BLaER1 treated with 17β-estradiol and CSF1 and Interleukin-3, amounts not matched to agents 10 nM and 100 nM (cell line): Measurements from ENCODE around the gene PLAU.
"Not testable (repeated sequence)": the region's sequence is repeated elsewhere in the genome, so short reads cannot be mapped to it uniquely, and the experiment has no call there.

Source experiments
- H3K27ac ChIP-seq, 11 experiments: shearing (Covaris generic); formaldehyde crosslinking; 2 replicates each; pipeline ENCODE4 v1.8.1; 2022
- H3K27me3 ChIP-seq, 11 experiments: shearing (Covaris generic); formaldehyde crosslinking; 2 replicates each; pipeline ENCODE4 v1.8.1; 2022
- H3K36me3 ChIP-seq, 11 experiments: shearing (Covaris generic); formaldehyde crosslinking; 2 replicates each; pipeline ENCODE4 v1.8.1; 2022
- H3K4me1 ChIP-seq, 10 experiments: shearing (Covaris generic); formaldehyde crosslinking; 2 replicates each; pipeline ENCODE4 v1.8.1; 2022
- H3K4me2 ChIP-seq, 11 experiments: shearing (Covaris generic); formaldehyde crosslinking; 2 replicates each; pipeline ENCODE4 v1.8.1; 2022
- H3K4me3 ChIP-seq, 10 experiments: shearing (Covaris generic); formaldehyde crosslinking; 2 replicates each; pipeline ENCODE4 v1.8.1; 2022
- H3K9ac ChIP-seq, 11 experiments: shearing (Covaris generic); formaldehyde crosslinking; 2 replicates each; pipeline ENCODE4 v1.8.1; 2022
- H3K9me3 ChIP-seq, 11 experiments: shearing (Covaris generic); formaldehyde crosslinking; replicated peaks in 1 of 11; 2 replicates each; pipeline ENCODE4 v1.8.1; 2022
- H4K20me1 ChIP-seq, 11 experiments: shearing (Covaris generic); formaldehyde crosslinking; 2 replicates each; pipeline ENCODE4 v1.8.1; 2022
- Cebpa-rat ChIP-seq, 11 experiments: shearing (Covaris generic); IDR thresholded peaks; 2 replicates each; pipeline ENCODE4 v1.8.1; 2022

Gene PLAU

DNA sequence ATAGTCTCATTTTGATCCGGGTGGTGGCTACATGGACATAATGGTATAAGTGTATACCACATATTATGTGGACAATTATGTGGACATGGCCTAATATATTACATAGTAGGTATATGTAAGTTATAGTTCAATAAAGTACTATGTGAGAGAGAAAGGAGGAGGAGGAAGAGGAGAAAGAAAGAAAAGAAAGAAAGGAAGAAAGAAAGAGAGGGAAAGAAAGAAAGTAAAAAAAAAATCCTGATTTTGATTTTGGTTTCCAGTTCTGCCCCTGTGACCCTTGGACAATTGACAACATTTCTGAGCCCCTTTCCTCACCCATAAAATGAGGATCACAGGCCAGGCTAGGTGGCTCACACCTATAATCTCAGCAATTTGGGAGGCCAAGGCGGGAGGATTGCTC, 44.8 kb downstream of the PLAU start:
- peaks cover 0 to 6% (median 0%) of the 10 kb centered on the region in 11 experiments; a peak in 2 of 22 replicates for H4K20me1 ChIP-seq
- peak overlapping the region in 8 of 10 experiments; percentile 18 to 52 (median 37); a peak in 7 of 20 replicates for H3K4me3 ChIP-seq
- H3K4me2 ChIP-seq, result peak overlapping the region; percentile 73 to 96 (median 88)
- peak overlapping the region; percentile 53 to 80 (median 73); a peak in 20 of 22 replicates for H3K9ac ChIP-seq
- H3K4me1 ChIP-seq, result peaks cover 65 to 79% (median 76%) of the 10 kb centered on the region in 10 experiments
- no peaks in the 10 kb centered on the region for H3K36me3 ChIP-seq
- TF ChIP-seq Cebpa-rat (IDR thresholded peaks at IDR 0.05), result no peak
- no peaks in the 10 kb centered on the region; a peak in 2 of 22 replicates for H3K27me3 ChIP-seq
- H3K27ac ChIP-seq, result peak overlapping the region; percentile 57 to 90 (median 83); a peak in 21 of 22 replicates
- no peaks in the 10 kb centered on the region for H3K9me3 ChIP-seq

DNA sequence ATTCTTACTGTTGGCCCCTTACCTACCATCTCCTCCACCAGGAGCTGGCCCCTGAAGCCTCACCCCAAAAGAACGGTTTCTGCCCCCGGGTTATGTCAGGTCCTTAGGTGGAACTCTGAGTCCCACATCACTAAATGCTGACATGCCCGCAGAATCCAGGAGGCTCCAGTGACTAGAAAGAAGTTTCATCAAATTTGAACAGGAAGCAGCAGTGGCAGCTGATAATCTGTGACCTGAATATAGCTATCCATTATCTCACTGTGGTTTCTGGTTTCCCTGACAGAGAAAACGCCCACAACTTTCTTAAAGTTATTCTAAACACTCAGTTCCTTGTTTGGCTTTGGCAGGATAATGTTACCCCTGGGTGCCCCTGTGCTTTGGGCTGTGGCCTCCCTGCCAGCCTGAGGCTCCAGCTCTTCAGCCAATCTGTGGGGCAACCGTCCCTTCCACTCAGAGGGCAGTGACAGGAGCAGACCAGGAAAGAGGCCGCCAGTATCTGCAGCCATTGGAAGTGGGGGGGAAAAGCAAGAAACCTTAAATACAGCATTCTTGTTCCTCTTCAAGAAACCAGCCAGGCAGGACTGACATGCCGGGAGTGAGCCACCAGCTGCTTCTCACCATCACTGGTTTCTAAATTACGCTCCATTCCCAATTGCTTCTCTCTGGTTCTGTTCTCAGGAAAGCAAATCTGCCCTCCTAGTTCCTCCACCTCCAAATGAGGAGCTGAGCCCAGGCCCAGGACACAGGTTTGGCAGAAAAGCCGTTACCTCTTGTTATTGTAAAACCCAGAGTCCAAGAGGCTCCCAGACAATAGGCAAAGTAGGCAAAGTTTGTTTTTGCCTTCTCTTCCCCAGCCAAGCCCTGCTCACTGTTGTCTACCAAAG, 45.8 kb downstream of the PLAU start:
- peak overlapping the region; percentile 73 to 96 (median 88) for H3K4me2 ChIP-seq
- peak overlapping the region; percentile 65 to 90 (median 83); a peak in 21 of 22 replicates for H3K27ac ChIP-seq
- H4K20me1 ChIP-seq, result peaks cover 0 to 6% (median 0%) of the 10 kb centered on the region in 11 experiments; a peak in 2 of 22 replicates
- H3K27me3 ChIP-seq, result no peaks in the 10 kb centered on the region; a peak in 2 of 22 replicates
- no peaks in the 10 kb centered on the region for H3K9me3 ChIP-seq
- TF ChIP-seq Cebpa-rat (IDR thresholded peaks at IDR 0.05), result no peak
- H3K4me3 ChIP-seq, result peak overlapping the region; percentile 23 to 52 (median 37); a peak in 15 of 20 replicates
- H3K9ac ChIP-seq, result peak overlapping the region; percentile 59 to 80 (median 73)
- H3K36me3 ChIP-seq, result no peaks in the 10 kb centered on the region
- H3K4me1 ChIP-seq, result peaks cover 65 to 83% (median 76%) of the 10 kb centered on the region in 10 experiments

DNA sequence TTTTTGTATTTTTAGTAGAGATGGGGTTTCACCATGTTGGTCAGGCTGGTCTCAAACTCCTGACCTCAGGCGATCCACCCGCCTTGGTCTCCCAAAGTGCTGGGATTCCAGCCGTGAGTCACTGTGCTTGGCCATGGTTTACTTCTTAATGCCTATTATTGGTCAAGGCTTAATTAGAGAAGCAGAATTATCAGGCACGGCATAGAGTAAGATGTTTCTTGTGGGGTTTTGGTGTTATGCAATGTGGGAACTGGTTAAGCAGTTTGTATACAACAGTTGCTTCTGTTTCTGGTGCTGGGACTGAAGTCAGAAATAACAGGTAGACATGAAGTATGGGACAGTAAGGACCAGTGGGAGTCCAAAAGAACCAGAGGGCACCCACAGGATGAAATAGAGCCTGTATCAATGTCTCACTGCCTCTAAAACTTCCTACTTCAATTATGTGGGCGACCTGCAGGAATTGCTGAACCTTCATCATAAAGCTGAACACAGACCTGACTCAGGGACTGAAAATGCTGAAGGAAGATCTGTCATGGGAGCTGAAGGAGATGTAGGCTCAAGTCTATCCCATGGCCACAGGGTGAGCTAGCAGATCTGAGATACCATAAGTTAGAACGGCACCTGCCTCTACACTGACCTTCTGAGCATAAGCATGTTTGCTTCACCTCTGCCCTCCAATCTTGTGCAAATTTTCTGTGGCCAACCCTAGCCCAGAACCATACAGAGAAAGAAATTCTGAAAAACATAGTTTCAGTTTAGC, 48.7 kb downstream of the PLAU start:
- no peak for TF ChIP-seq Cebpa-rat (IDR thresholded peaks at IDR 0.05)
- Histone ChIP-seq H4K20me1 (peaks cover 0 to 6% (median 0%) of the 10 kb centered on the region in 11 experiments; a peak in 2 of 22 replicates), H3K9me3 (0 out of 22 replicates have a peak, but pooled peaks cover 0 to 11% (median 0%) of the 10 kb centered on the region in 11 experiments), H3K27me3 (no peaks in the 10 kb centered on the region; a peak in 2 of 22 replicates), H3K9ac (no peak overlapping the region), H3K4me2 (peak overlapping the region; percentile 73 to 96 (median 88)), H3K4me3 (no peak overlapping the region), H3K4me1 (peaks cover 52 to 63% (median 57%) of the 10 kb centered on the region in 10 experiments), H3K27ac (peak overlapping the region in 8 of 11 experiments; percentile 78 to 90 (median 84); a peak in 13 of 22 replicates), H3K36me3 (no peaks in the 10 kb centered on the region)

DNA sequence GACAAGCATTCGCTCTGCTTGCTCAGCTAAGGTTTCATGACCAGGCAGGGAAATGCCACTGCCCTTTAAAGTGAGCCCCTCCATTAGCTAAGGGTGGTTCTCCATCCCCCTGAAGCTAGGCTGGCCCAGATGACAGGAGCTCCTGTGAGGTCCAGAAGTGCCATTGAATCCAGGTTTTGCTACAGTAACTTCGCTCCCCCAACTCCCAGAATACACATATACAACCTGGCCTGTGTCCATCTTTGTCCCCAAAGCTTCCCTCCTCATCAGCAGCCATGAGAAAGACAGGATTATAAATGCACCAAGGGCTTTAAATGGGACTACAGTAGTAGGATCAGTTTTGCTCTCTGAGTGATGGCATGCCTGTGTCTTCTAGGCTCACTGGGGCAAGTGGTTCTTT, 51.5 kb downstream of the PLAU start:
- Histone ChIP-seq H3K27ac (no peak overlapping the region), H3K36me3 (no peaks in the 10 kb centered on the region), H3K4me2 (no peak overlapping the region), H3K9me3 (0 out of 22 replicates have a peak, but pooled peaks cover 0 to 11% (median 0%) of the 10 kb centered on the region in 11 experiments), H3K9ac (no peak overlapping the region), H3K27me3 (no peaks in the 10 kb centered on the region; a peak in 1 of 22 replicates), H3K4me3 (no peak overlapping the region), H3K4me1 (peaks cover 27 to 41% (median 36%) of the 10 kb centered on the region in 10 experiments), H4K20me1 (no peaks in the 10 kb centered on the region)
- no peak for TF ChIP-seq Cebpa-rat (IDR thresholded peaks at IDR 0.05)

DNA sequence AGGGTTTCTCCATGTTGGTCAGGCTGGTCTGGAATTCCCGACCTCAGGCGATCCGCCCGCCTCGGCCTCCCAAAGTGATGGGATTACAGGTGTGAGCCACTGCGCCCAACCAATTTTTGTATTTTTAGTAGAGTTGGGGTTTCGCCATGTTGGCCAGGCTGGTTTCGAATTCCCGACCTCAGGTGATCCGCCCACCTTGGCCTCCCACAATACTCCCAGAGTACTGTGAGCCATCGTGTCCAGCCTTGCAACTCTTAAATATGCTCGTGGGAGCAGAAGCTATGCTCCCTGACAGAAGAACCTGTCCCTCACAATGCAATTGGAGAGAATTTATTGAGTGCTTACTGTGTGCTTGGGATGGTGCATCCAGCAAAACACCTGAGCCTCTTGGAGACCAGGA, 52.6 kb downstream of the PLAU start:
- peaks cover 16 to 30% (median 24%) of the 10 kb centered on the region in 10 experiments for H3K4me1 ChIP-seq
- H3K4me3 ChIP-seq, H4K20me1 ChIP-seq, H3K27ac ChIP-seq, H3K4me2 ChIP-seq, H3K36me3 ChIP-seq, H3K27me3 ChIP-seq, H3K9ac ChIP-seq: not testable (repeated sequence)
- H3K9me3 ChIP-seq, result 0 out of 22 replicates have a peak, but pooled peaks cover 0 to 11% (median 0%) of the 10 kb centered on the region in 11 experiments

DNA sequence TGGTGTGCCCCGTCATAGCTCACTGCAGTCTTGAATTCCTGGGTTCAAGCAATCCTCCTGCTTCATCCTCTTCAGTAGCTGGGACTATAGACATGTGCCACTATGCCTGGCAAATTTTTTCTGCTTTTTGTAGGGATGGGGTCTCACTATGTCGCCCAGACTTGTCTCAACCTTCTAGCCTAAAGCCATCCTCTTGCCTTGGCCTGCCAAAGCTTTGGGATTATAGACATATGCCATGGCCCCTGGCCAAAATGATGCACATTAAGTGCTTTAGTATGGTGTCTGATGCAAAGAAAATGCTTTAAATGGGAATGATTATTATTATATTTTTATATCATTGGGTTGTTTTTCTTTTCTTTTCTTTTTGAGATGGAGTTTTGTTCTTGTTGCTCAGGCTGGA, 53.8 kb downstream of the PLAU start:
- Histone ChIP-seq H3K9ac (no peak overlapping the region), H3K4me2 (no peak overlapping the region), H3K27ac (no peak overlapping the region), H3K4me1 (peaks cover 4 to 18% (median 12%) of the 10 kb centered on the region in 10 experiments), H3K9me3 (0 out of 22 replicates have a peak, but pooled peaks cover 0 to 11% (median 0%) of the 10 kb centered on the region in 11 experiments), H4K20me1 (no peaks in the 10 kb centered on the region), H3K4me3 (no peak overlapping the region), H3K36me3 (no peaks in the 10 kb centered on the region), H3K27me3 (no peaks in the 10 kb centered on the region; a peak in 1 of 22 replicates)
- TF ChIP-seq Cebpa-rat (IDR thresholded peaks at IDR 0.05), result no peak

DNA sequence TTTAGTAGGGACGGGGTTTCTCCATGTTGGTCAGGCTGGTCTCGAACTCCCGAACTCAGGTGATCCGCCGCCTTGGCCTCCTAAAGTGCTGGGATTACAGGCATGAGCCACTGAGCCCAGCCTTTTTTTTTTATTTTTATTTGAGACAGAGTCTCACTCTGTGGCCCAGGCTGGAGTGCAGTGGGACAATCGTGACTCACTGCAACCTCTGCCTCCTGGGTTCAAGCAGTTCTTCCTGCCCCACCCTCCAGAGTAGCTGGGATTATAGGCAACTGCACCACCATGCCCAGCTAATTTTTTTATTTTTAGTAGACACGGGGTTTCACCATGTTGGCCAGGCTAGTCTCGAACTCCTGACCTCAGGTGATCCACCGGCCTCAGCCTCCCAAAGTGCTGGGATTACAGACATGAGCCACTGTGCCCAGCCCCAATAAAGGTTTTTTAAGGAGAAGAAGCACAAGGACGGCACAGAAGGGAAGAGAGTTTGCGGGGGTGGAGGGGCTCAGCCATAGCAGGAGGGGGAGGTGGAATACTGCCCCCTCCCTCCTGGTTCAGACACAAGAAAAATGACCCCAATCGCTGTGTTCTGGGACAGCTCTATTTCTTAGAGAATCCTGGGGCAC, 54.4 kb downstream of the PLAU start:
- peaks cover 0 to 12% (median 6%) of the 10 kb centered on the region in 10 experiments; a peak in 13 of 20 replicates for H3K4me1 ChIP-seq
- not testable (repeated sequence) for H3K27ac ChIP-seq, H3K4me3 ChIP-seq, H3K36me3 ChIP-seq, H4K20me1 ChIP-seq, H3K27me3 ChIP-seq, H3K9ac ChIP-seq
- H3K9me3 ChIP-seq, result 0 out of 22 replicates have a peak, but pooled peaks cover 0 to 11% (median 0%) of the 10 kb centered on the region in 11 experiments
- H3K4me2 ChIP-seq, result 0 out of 22 replicates have a peak overlapping the region, but pooled peaks of 1 of the 11 experiments have one; percentile 4
